Measurements from ENCODE around the gene RAP1A. TPM values are rescaled to one million over a fixed set of nuclear protein-coding genes. Genes with fewer than 3 reads are reported as not detected.
A peak's percentile ranks its signal among the peaks of the same experiment; 100 is the strongest.

The RAP1A gene
- total RNA-seq (2014; rRNA removed; shearing (Covaris generic)) = 40.5 and 68.7 TPM in 2 replicates

GRCh38 chr1:111619635-111620440 is at the start of gene RAP1A:
Gene RAP1A (plus strand): TSS chr1:111619789. CDS start chr1:111691361, 71,572 bp downstream.
- peak; percentile 87 for DNase-seq (ENCODE audit: low read depth)

GRCh38 chr1:111569913-111570312 is 49.7 kb upstream of the RAP1A start:
- DNase-seq (ENCODE audit: low read depth) = no peak

GRCh38 chr1:111570781-111571181 is 48.8 kb upstream of the RAP1A start:
- DNase-seq (ENCODE audit: low read depth) = peak; percentile 64

GRCh38 chr1:111571239-111571638 is 48.4 kb upstream of the RAP1A start:
- peak; percentile 47 for DNase-seq (ENCODE audit: low read depth)

DNA sequence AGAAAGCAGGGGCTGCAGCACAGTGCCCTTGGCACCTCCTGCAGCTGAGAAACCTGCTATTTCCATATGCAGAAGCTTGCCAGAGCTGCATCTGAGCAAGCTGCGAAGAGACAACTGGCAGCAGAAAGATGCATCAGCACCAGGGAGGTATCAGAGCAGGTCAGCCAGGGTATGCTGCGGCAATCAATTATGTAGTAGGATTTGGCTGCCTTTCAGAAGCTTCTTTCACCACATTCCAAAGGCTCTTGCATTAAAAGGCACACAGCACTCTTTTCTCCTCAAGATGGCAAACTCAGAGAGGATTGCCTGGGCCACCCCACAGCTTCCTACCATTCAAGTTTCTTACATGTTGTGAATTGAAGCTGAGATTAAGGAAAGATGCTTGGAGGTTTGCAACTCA is 47.6 kb upstream of the RAP1A start:
- DNase-seq (ENCODE audit: low read depth) = peak; percentile 79

GRCh38 chr1:111576547-111576946 is 43.0 kb upstream of the RAP1A start:
- no peak for DNase-seq (ENCODE audit: low read depth)

DNA sequence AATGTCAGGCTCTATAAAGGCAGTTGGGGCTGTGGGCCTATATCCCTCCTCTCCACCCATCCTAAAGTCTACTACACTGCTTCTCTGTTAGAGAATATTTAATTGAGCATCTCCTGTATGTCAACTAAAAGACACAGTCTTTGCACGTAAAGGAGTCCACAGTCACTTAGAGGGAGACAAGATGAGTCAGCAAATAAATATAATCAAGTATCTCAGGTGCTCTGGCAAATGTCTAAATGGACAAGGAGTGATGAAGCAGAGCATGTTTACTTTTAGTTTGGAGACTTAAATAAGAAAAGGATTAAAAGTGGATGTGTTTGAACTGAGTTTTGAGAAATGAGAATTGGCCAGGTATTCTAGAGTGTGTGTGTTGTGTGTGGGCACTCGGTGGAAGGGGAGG is 41.8 kb upstream of the RAP1A start:
- DNase-seq (ENCODE audit: low read depth) = no peak

- no peak for DNase-seq (ENCODE audit: low read depth)
These were observed 38.4 kb upstream of the RAP1A start for GRCh38 chr1:111581166-111581565.

- DNase-seq (ENCODE audit: low read depth) = no peak
These were observed 37.6 kb upstream of the RAP1A start for GRCh38 chr1:111582016-111582415.

DNA sequence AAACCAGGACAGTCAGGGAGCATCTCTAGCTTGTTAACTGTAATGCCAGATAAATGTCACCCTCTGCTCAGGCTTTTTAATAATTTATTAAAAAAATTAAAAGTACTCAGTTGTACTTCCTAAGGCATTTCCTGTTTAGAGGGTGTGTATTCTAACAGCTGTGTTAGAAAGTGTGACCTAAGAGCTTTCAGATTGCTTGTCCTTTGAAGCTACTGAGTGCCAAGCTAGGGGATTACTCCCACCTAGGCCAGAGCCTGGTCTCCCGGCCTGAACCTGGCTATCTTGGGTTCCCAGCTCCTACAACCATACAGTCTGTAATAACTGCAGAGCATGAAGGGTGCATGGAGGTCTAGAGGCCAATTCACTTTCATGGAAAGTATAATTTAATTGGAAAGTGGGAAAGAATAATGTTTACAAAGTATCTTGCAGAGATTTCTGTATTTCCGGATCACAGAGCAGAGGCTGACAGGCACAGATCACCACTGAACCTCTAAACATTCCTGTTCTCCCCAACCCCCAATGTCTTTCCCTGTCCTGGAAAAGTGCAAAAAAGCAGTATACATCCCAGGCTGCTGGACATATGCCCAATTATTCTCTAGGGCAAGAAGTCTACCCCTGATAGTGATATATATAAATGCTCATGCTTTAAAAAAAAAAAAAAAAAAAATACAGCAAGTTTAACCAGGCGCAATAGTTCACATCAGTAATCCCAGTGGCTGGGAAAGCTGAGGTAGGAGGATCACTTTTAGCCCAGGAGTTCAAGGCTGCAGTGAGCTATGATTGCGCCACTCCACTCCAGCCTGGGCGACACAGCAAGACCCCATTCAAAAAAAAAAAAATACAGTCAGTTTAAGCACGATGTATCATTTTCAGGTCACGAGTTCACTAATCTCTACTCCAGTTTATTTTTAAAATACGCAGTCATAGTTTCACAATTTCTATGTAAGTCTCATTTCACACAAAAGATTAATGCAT is 36.7 kb upstream of the RAP1A start:
- DNase-seq (ENCODE audit: low read depth) = peak; percentile 11

- no peak for DNase-seq (ENCODE audit: low read depth)
These were observed 34.0 kb upstream of the RAP1A start for GRCh38 chr1:111585447-111586086.

- DNase-seq (ENCODE audit: low read depth) = no peak
These were observed 33.5 kb upstream of the RAP1A start for GRCh38 chr1:111586112-111586511.

GRCh38 chr1:111587509-111588174 is 31.9 kb upstream of the RAP1A start:
- DNase-seq (ENCODE audit: low read depth) = no peak

- DNase-seq (ENCODE audit: low read depth) = no peak
These were observed 27.7 kb upstream of the RAP1A start for GRCh38 chr1:111591937-111592336.

DNA sequence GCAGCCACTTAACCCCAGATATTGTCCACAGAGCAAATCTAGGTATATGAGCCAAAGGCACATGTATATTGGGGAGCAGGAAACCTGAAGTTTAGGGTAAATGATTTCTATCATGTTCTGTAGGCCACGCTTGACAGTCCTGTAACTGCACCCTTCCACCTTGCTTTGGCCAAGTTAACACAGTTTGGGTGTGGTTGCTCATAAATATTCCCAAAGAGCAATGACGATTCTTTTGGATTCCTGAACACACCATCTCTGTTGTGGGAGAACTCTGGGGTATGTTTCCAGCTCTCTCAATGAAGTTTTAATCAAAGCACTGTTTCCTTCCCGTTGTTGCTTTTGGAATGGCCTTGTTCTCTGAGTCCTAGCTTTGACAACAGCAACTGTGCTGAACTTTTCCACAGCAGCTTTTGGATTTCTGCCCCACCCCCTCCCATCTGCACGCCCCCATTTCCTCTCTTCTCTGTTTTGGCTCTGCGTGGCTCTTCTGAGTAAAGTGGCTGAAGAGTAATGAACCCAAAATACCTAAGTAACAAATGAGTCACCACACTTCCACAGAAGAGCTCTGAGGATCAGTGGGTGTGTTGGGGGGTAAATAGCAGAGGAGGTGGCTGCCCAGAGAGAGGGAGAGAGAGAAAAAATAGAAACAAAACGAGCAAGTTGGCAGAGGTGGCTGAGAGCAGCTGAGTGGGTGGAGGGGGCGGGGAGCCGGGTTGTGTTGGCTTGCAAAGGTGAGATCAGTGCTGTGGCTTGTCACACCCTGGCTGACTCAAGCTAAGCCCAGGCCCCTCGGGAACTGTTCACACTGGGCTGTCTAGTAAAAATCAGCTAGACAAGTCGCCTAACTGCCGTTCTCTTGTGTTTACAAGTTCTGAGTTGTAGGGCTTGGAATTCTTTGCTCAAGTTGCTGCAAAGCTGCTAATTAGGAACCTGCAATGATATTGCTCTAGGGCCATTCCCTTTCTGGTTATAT is 26.9 kb upstream of the RAP1A start:
- DNase-seq (ENCODE audit: low read depth) = peak; percentile 96

GRCh38 chr1:111593403-111594305 is 25.9 kb upstream of the RAP1A start:
- peak; percentile 57 for DNase-seq (ENCODE audit: low read depth)

- no peak for DNase-seq (ENCODE audit: low read depth)
These were observed 25.3 kb upstream of the RAP1A start for GRCh38 chr1:111594306-111594693.

GRCh38 chr1:111595807-111596206 is 23.8 kb upstream of the RAP1A start:
- no peak for DNase-seq (ENCODE audit: low read depth)

- DNase-seq (ENCODE audit: low read depth) = no peak
These were observed 23.1 kb upstream of the RAP1A start for GRCh38 chr1:111596499-111596898.
